ENCODE results near the gene UBE2M.

UBE2M gene

GRCh38 chr19:58571575-58571947, 13.2 kb upstream of the UBE2M start:
- DNase-seq = no peak

DNA sequence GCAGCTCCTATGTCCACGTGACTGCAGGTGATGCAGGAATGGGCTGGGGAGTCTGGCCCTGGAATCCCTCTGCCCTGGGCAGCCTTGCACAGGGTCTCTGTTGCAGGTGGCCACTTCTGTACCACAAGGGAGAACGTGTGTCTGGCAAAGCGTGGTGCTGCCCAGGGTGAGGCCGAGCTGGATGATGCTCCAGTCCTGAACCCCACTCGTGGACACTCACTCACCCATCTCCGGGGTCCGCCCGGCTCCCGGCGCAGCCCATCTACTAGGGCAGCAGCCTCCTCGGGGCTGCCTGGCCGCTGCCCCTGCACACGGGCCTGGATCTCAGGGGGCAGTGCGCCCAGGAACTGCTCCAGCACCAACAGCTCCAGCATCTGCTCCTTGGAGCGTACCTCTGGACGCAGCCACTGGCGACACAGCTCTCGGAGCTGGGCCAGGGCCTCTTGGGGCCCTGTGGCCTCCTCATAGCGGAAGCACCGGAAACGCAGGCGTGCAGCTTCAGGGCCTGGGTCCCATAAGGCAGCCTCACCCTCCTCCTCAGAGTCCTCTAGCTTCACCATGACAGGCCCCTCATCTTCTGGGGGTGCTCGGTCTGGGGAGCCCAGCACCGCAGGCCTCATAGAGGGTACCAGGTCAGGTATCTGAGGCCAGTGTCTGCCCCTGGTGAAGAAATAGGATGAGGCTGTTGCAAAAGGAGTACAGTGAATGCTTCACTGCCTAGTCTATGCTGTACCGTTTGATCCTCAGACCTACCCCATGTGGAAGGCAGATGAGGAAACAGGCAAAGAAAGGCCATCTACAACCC, 12.6 kb upstream of the UBE2M start:
- no peak for DNase-seq

DNA sequence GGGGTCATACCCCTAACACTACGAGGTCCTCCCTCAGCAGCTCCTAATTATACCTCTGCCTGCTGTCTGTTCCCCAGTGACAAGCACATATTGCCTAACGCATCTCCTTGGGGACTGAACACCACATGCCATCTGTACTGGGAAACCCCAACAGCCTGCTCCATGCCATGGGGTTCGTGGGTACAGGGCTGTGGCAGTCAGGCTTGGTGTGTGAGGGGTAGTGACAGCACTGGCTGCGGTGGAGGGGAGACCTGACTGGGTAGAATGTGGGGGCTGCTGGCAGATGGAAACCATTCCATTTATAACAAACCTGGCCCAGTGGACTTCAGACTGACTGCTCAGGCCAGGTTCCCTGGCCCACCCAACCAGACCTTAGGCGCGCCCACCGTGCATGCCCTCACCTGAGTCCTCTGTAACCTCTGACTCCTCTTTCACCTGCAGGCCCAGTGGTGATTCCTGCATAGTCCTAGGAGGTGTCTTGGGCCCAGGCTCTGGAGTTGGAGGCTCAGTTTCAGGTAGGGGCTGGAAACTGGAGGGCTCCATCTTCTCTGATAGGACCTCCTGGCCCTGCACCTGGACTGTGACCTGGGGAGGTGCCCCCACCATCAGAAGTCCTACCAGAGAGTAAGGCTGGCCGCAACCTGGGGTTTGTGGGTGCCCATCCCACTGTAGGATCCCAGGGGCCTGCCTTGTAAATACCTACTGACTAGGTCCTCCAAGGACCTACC, 11.7 kb upstream of the UBE2M start:
- DNase-seq = no peak

GRCh38 chr19:58569191-58569942, 11.0 kb upstream of the UBE2M start:
- no peak for DNase-seq

- DNase-seq = no peak
These were observed 10.2 kb upstream of the UBE2M start for GRCh38 chr19:58568453-58569130.

DNA sequence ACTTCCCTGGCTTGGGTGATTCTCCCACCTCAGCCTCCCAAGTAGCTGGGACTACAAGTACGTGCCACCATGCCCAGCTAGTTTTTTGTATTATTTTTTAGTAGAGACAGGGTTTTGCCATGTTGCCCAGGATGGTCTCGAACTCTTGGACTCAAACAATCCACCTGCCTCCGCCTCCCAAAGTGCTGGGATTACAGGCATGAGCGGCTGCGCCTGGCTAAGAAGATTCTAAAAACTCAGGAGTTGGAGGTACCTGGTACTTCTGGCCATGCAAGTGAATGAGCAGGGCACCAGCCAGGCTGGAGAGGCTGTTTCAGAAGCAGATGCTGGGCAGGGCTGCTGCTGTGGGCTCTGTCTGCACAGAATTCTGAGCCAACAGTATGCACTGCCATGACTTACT, 8.6 kb upstream of the UBE2M start:
- no peak for DNase-seq

GRCh38 chr19:58563823-58564222, 5.4 kb upstream of the UBE2M start:
- DNase-seq = no peak

DNA sequence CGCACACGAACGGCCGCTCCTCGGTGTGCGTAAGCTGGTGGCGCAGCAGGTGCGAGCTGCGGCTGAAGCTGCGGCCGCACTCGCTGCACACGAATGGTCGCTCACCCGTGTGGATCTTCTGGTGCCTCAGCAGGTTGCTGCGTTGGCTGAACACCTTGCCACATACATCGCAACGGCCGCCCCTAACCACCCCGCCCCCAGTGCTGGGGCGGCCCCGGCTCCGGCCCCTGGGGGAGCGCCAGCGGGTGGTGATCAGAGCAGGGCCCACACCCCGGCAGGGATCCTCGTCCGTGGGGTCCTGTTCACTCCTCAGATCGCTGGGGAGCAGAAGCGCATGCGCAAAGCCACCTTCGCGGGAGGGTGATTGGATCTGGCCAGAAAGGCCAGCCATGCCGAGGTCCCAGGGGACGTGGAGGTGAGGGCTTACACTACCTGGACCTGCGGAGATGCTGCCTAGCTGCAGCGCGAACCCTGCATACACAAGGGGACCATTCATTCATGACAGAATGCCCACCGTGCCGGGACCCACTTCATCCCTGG, 4.7 kb upstream of the UBE2M start:
- no peak for DNase-seq

DNA sequence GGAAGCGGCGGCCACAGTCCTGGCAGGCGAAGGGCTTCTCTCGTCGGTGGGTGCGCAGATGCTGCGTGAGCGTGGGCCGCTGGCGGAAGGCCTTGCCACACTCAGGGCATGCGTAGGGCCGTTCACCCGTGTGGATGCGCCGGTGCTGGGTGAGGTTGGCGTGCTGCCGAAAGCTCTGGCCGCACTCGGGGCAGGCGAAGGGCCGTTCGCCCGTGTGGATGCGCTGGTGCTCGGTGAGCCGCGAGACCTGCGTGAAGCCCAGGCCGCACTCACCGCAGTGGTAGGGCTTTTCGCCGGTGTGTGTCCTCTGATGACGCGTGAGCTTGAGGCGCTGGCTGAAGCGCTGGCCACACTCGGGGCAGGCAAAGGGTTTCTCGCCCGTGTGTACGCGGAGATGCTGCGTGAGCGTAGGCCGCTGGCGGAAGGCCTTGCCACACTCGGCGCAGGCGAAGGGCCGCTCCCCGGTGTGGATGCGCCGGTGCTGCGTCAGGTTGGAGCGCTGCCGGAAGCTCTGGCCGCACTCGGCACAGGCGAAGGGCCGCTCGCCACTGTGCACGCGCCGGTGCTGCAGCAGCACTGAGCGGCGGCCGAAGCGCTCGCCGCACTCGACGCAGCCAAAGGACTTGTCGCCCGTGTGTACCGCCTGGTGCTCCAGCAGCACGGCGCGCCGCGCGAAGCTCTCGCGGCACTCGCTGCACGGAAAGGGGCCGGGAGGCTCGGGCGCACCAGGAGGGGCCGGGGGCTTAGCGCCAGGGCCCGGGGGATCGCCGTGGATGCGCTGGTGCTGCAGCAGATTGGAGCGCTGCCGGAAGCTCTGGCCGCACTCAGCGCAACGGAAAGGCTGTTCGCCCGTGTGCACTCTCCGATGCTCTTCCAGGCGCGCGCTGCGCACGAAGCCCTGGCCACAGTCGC, 4.0 kb upstream of the UBE2M start:
- no peak for DNase-seq

GRCh38 chr19:58561373-58562121, 3.1 kb upstream of the UBE2M start:
- DNase-seq = no peak

- DNase-seq = no peak
These were observed 2.5 kb upstream of the UBE2M start for GRCh38 chr19:58560921-58561320.

DNA sequence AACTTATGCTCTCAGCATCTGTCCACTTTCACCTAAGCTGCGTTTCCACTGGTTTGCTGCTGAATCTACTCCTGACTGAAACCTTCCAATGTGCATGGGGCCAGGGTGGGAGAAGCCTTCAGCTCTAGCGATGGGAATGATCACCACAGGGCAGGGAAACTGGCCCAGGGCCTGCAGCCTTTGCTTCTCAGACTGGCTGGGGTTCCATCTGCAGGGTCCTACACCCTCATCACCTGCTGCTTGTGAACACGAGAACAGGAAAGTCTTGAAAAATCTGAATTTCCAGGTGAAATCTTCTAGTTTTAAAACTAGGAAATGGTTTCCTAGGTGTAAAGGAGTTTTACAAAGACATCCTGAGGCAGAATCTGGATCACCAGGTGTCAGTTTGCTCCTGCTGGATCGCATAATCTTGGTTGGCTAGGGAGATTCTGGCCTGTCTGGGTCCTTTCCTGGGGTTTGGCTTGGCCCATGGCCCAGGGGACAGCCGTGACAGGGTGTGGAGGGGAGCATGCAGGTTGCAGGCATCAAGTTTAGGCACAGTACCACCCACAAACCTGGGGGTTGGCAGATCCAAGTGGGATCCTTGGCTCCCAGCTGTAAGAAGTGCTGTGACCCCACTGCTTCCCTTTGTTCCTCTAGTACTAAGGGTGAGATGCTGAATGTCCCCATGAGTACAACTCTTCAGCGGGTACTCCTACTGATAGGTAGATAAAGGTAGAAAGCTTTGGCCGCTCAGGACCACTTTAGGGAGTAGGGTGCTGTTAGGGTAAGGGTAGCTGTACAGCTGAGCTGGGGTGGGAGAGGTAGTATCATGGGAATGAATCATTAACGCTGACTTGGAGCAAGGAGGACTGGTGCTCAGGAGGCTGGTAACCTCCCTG, 1.8 kb upstream of the UBE2M start:
- no peak for DNase-seq

DNA sequence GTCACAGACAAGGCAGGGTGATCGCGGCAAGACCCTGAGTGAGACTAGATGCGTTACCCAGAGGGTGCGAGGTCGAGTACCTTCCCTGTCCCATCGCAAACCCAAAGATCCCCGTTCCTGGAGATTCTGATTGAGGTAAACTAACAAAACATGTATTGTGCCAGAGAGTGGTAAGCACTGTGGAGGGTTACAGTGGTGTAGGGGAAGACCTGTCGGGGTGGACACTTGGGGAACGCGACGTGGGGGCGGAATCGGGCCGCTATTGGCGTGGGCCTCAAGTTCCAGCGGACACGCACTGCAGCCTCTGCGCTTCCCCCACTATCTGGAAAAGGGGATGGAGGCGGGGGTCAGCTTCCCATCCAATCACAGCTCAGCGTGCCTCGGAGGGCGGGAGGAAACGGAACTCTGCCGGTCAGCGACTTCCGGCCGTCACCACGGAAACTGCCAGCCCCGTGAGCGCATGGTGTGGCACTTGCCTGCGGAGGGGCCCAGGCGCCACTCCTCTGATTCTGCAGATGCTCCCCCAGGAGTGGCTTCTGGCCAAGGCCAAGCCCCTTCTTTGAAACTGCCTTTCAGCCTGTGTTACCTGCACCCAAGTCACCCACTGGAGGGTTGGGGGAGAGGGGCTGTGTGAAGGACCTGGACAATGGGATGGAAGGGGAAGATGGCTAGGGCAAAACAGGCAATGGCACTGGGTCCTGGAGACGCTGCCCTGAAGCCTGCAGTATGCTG, 1.0 kb upstream of the UBE2M start:
- no peak for DNase-seq

- no peak for DNase-seq
These were observed 338 bp upstream of the UBE2M start for GRCh38 chr19:58558623-58559274.

DNA sequence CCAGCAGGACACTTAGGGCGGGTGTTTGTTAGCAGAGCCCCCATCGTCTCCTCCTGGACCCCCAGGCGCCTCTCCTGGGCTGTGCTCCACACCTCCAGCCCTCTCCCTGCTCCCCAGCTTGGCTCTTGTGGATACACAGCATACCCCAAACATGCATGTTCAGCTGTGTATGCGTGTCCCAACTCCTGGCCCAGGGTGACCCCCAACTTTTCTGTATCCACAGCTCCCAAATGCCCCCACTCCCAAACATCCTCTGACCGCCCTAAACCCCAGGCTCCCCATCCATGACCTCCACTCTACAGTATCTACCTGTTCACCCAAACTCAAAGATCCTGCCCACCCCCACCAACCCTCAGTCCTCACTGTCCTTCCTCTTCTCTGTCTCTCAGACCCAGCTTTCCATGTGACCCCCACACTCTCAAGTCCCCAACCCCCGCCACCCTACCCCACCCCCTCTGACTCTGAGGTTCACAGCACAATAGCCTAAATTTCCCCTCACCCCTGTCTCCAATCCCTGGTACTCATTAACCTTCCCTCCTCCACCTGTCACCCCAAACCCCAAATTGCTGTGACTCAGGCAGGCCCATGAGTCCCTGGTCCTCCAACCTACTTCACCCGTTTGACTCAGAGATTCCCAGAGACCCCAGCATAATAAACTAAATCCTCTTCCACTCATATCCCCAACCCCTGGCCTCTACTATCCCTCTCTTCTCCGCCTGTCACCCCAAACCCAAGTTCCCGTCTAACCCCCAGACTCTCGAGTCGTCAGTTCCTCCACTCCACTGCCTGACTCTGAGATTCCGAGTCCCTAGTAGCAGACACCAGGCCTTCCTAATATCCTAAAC, 968 bp downstream of the UBE2M start:
- no peak for DNase-seq

DNA sequence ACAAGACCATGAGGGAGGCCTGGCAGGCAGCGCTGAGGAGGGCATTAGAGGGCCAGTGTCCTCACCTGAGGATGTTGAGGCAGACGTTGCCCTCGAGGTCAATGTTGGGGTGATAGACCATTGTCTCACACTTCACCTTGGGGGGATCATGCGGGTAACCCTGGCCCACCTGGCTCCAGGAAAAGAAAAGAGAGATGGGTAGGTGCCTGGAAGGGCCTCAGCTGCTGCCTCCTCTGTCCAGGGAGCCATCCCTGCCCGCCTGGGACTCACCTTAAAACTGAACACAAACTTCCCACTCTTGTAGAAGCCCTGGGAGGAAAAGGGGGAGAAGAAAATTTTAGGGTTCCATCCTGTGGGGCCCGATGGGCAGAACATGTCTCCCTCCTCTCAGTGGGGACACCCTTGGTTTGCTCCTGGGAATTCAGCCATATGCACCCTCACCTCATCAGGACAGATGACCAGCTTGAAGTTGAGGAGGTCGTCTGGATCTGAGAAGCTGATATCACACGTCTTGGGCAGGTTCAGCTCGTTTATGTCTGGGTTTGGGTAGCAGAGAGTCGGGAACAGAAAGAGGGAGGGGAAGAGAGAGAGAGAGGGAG, 1.7 kb downstream of the UBE2M start:
- DNase-seq = no peak

Measured in hypothalamus (tissue), 51 donors.